Erythroblast (primary cell): Measurements from ENCODE around the gene GDAP2.

Experiments
- GATA1 ChIP-seq: IDR thresholded peaks from 2 replicates; pipeline ENCODE4 v1.6.1; 2011; ENCODE audit warnings: low read depth, mild to moderate bottlenecking, control low read depth, low read length, moderate library complexity
- POLR2A ChIP-seq: IDR thresholded peaks from 2 replicates; pipeline ENCODE4 v1.6.1; 2011; ENCODE audit warnings: mild to moderate bottlenecking, low read length

GRCh38 chr1:117821774-117822482 is 107.5 kb downstream of the GDAP2 start:
- TF ChIP-seq POLR2A (no peak), GATA1 (no peak)
